Pancreas (tissue), 10 donors: Measurements from ENCODE around the gene LEPR. TPM values are rescaled to one million over a fixed set of nuclear protein-coding genes. Genes with fewer than 3 reads are reported as not detected.

Source experiments
- ATAC-seq, 4 donors: fragments of 200-7000 bp; cut with Tn5 transposase; one replicate each; pipeline versions ENCODE4 v1.8.0 to v1.9.1; 2020; ENCODE audit warnings: mild to moderate bottlenecking in 4 of 4, moderate library complexity in 4 of 4
- DNase-seq, 6 donors: peaks; one replicate each; pipeline ENCODE4 v3.0.0-alpha.2; 2020
- FAIRE-seq: peaks from 2 replicates; lab custom pipeline; 2012; peaks lifted over from hg19 to GRCh38; lab: Jason Lieb, UNC
- H3K27ac ChIP-seq, 4 donors: fragments of 200-600 bp; sonication (generic); 1 replicate in 3 of 4; 2 replicates in 1 of 4; pipeline versions ENCODE4 v1.5.0 to v1.8.0; 2020
- H3K27me3 ChIP-seq, 4 donors: fragments of 200-600 bp; one replicate each; pipeline ENCODE4 v1.8.0; 2021
- H3K36me3 ChIP-seq, 3 donors: fragments of 200-600 bp; sonication (generic) in 1 of 3; one replicate each; pipeline versions ENCODE4 v1.5.0 to v1.8.0; 2020 to 2021
- H3K4me1 ChIP-seq, 3 donors: fragments of 200-600 bp; one replicate each; pipeline ENCODE4 v1.8.0; 2021
- H3K4me3 ChIP-seq, 4 donors: fragments of 200-600 bp; sonication (generic) in 2 of 4; one replicate each; pipeline versions ENCODE4 v1.5.0 to v1.8.0; 2020 to 2021
- H3K9me3 ChIP-seq, 4 donors: fragments of 200-600 bp; one replicate each; pipeline ENCODE4 v1.8.0; 2021
- CTCF ChIP-seq, 4 donors: fragments of 200-600 bp; sonication (generic) in 3 of 4; IDR thresholded peaks; one replicate each; pipeline versions ENCODE4 v1.5.0 to v1.8.0; 2021; ENCODE audit warnings: antibody characterized with exemption in 4 of 4
- WGBS, 2 donors: extraction: QIAGEN DNeasy Blood & Tissue Kit; methylation state at CpG; one replicate each; pipeline ENCODE4 v1.1.7; 2013; 5-methylcytosine and 5-hydroxymethylcytosine counted together
- intact Hi-C, 3 donors: fragments of 100-400 bp; cut with DNase I; formaldehyde crosslinking; loops; one replicate each; pipeline versions ENCODE4 v1.11.1 to v1.14.2; 2022
- polyA plus RNA-seq, 2 donors: library from polyadenylated mRNA; stranded (reverse); fragments of 200-250 nt; gene quantifications; one replicate each; pipeline ENCODE4 v1.2.3, GENCODE V29; 2013
- total RNA-seq, 6 donors: library from RNA; stranded (reverse); fragmentation: NEBNext Ultra II Directional in 4 of 6; extraction: Animal tissue kit (Norgen Biotek cat#: 25700) in 4 of 6; gene quantifications; one replicate each; pipeline versions ENCODE4 v1.2.1 to v1.2.4, GENCODE V29; 2021 to 2023
- donor health status: healthy with polysubstance abuse.
- donor health status: DM: no; HTN: no; CAD: no; lungs with moderate emphysema.
- donor health status: DM: no; HTN: no; CAD: no.
- donor health status: control.
- donor health status: control.
- donor health status: Bipolar disorder and iron deficiency.
- donor health status: DM: yes; HTN: yes; CAD: no.
- donor health status: DM: no; HTN: no; CAD: no.
- donor health status: DM: no; HTN: no; CAD: no.
- donor health status: DM: yes; HTN: yes; CAD: no.

LEPR gene
- total and polyA plus RNA-seq, 8 donors = 0.95 to 5.1 (median 2.6) TPM

GRCh38 chr1:65425697-65426096, 5.2 kb downstream of the LEPR start:
- DNase-seq (no peak), ATAC-seq (no peak), FAIRE-seq (no peak)
- H3K4me3 ChIP-seq = no peak overlapping the region
- H3K9me3 ChIP-seq = no peaks in the 10 kb centered on the region
- H3K36me3 ChIP-seq = peaks cover 4 to 27% (median 11%) of the 10 kb centered on the region in 3 donors
- no peaks in the 10 kb centered on the region for H3K27me3 ChIP-seq
- H3K27ac ChIP-seq = no peak overlapping the region
- 90 to 94% methylated on average over 3 of the region's 3 CpGs for WGBS, 2 donors
- intact Hi-C loops = no loop called here
- no peak for TF ChIP-seq CTCF (IDR thresholded peaks at IDR 0.05)
- H3K4me1 ChIP-seq = peaks cover 7 to 21% (median 15%) of the 10 kb centered on the region in 3 donors

GRCh38 chr1:65429078-65429477, 8.6 kb downstream of the LEPR start:
- H3K4me3 ChIP-seq = no peak overlapping the region
- DNase-seq (no peak), ATAC-seq (no peak), FAIRE-seq (no peak)
- H3K27ac ChIP-seq = peak overlapping the region in 1 of 4 donors; percentile 10
- 90 to 93% methylated on average over 2 of the region's 2 CpGs for WGBS, 2 donors
- no peaks in the 10 kb centered on the region for H3K27me3 ChIP-seq
- no peak for TF ChIP-seq CTCF (IDR thresholded peaks at IDR 0.05)
- intact Hi-C loops = no loop called here
- no peaks in the 10 kb centered on the region for H3K9me3 ChIP-seq
- H3K36me3 ChIP-seq = peaks cover 4 to 41% (median 11%) of the 10 kb centered on the region in 3 donors
- H3K4me1 ChIP-seq = no peaks in the 10 kb centered on the region

- ATAC-seq (peak in 1 of 4 donors; percentile 49), FAIRE-seq (no peak), DNase-seq (no peak)
- H3K4me3 ChIP-seq = no peak overlapping the region
- TF ChIP-seq CTCF (IDR thresholded peaks at IDR 0.05) = no peak
- H3K4me1 ChIP-seq = no peaks in the 10 kb centered on the region
- intact Hi-C loops = loop anchor here in 1 of 3 donors (10.0 kb wide), 1 partner anchor 255 kb away; no protein-coding TSS in a partner anchor
- peaks cover 4 to 41% (median 11%) of the 10 kb centered on the region in 3 donors for H3K36me3 ChIP-seq
- H3K9me3 ChIP-seq = no peaks in the 10 kb centered on the region
- no peaks in the 10 kb centered on the region for H3K27me3 ChIP-seq
- peak overlapping the region in 1 of 4 donors; percentile 55 for H3K27ac ChIP-seq
- WGBS, 2 donors = 76 to 82% methylated on average over 7 of the region's 7 CpGs
Observed at GRCh38 chr1:65429806-65430205, 9.3 kb downstream of the LEPR start.

- intact Hi-C loops = loop anchor here in 1 of 3 donors (10.0 kb wide), 1 partner anchor 254 kb away; no protein-coding TSS in a partner anchor
- FAIRE-seq = peak; percentile 86
- peaks cover 3 to 29% (median 3%) of the 10 kb centered on the region in 3 donors for H3K36me3 ChIP-seq
- no peaks in the 10 kb centered on the region for H3K9me3 ChIP-seq
- TF ChIP-seq CTCF (IDR thresholded peaks at IDR 0.05) = peak; percentile 8 to 62 (median 26)
- no peaks in the 10 kb centered on the region for H3K4me1 ChIP-seq
- H3K4me3 ChIP-seq = no peak overlapping the region
- H3K27ac ChIP-seq = no peak overlapping the region
- no peaks in the 10 kb centered on the region for H3K27me3 ChIP-seq
- WGBS, 2 donors = 24 to 48% methylated on average over 1 of the region's 1 CpG
- ATAC-seq = peak in 3 of 4 donors; percentile 65 to 78 (median 77)
- DNase-seq = no peak
Observed at GRCh38 chr1:65431111-65431705, 10.7 kb downstream of the LEPR start.

- Histone ChIP-seq H3K4me1 (no peaks in the 10 kb centered on the region), H3K36me3 (peaks cover 0 to 26% (median 0%) of the 10 kb centered on the region in 3 donors), H3K27ac (no peak overlapping the region), H3K4me3 (no peak overlapping the region), H3K27me3 (no peaks in the 10 kb centered on the region), H3K9me3 (no peaks in the 10 kb centered on the region)
- intact Hi-C loops = loop anchor here in 1 of 3 donors (10.0 kb wide), 1 partner anchor 252 kb away; no protein-coding TSS in a partner anchor
- 80 to 83% methylated on average over 8 of the region's 8 CpGs for WGBS, 2 donors
- ATAC-seq (no peak), DNase-seq (no peak), FAIRE-seq (no peak)
- TF ChIP-seq CTCF (IDR thresholded peaks at IDR 0.05) = no peak
Observed at GRCh38 chr1:65432918-65433317, 12.4 kb downstream of the LEPR start.
